NB4 (cell line): ENCODE measurements around the gene IQSEC3.
"Not testable (repeated sequence)": the region's sequence is repeated elsewhere in the genome, so short reads cannot be mapped to it uniquely, and the experiment has no call there.

ENCODE experiments used
- DNase-seq: peaks from one replicate; pipeline ENCODE4 v3.0.0; 2010; ENCODE audit warnings: low read depth
- H3K4me3 ChIP-seq: one replicate; pipeline ENCODE4 v1.5.1; 2011; ENCODE audit warnings: mild to moderate bottlenecking, low read depth, low read length, moderate library complexity
- CTCF ChIP-seq: IDR thresholded peaks from one replicate; pipeline ENCODE4 v1.5.1; 2012; ENCODE audit warnings: low read depth, low read length
- MAX ChIP-seq: IDR thresholded peaks from 2 replicates; pipeline ENCODE4 v1.6.1; 2011; ENCODE audit warnings: low read depth, low read length
- MYC ChIP-seq: IDR thresholded peaks from 2 replicates; pipeline ENCODE4 v1.6.1; 2011; ENCODE audit warnings: low read depth, low read length
- POLR2A ChIP-seq: IDR thresholded peaks from 2 replicates; pipeline ENCODE4 v1.6.1; 2011; ENCODE audit warnings: mild to moderate bottlenecking; ENCODE audit not compliant: insufficient read length; ENCODE audit errors: extremely low read depth

Gene IQSEC3

DNA sequence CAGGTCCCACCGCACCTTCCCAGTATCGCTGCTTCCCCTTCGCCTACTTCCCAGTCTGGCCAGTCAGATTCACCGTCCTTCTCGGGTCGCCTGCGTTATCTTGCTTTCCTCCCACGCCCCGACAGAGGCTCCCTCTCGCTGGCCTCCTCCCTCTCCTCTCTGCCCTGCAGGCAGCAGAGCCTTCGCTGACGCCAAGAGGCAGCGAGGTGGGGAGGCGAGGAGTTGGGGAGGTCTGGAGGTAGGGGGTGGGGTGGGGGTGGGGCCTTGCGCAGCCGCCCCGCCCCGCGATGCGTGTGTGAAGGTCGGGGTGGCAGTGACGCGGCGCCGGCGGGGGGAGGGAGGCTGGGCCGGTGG lies at the start of gene IQSEC3:
Gene IQSEC3, plus strand, starts transcription at position 340 of the 354 bp plus-strand sequence. CDS start 116 bp downstream, outside the sequence.
- not testable (repeated sequence) for DNase-seq, H3K4me3 ChIP-seq

GRCh38 chr12:17370-18340 lies 48.9 kb upstream of the IQSEC3 start:
- not testable (repeated sequence) for H3K4me3 ChIP-seq, DNase-seq

DNA sequence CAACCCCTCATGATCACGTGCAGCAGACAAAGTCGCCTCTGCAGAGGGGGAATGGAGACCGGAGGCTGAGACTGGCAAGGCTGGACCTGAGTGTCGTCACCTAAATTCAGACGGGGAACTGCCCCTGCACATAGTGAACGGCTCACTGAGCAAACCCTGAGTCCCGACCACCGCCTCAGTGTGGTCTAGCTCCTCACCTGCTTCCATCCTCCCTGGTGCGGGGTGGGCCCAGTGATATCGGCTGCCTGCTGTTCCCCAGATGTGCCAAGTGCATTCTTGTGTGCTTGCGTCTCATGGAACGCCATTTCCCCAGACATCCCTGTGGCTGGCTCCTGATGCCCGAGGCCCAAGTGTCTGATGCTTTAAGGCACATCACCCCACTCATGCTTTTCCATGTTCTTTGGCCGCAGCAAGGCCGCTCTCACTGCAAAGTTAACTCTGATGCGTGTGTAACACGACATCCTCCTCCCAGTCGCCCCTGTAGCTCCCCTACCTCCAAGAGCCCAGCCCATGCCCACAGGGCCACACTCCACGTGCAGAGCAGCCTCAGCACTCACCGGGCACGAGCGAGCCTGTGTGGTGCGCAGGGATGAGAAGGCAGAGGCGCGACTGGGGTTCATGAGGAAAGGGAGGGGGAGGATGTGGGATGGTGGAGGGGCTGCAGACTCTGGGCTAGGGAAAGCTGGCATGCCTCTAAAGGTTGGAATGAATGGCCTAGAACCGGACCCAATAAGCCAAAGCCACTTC lies 47.6 kb upstream of the IQSEC3 start:
- not testable (repeated sequence) for H3K4me3 ChIP-seq, DNase-seq

GRCh38 chr12:19906-20305 lies 46.7 kb upstream of the IQSEC3 start:
- H3K4me3 ChIP-seq, DNase-seq: not testable (repeated sequence)

GRCh38 chr12:20757-21156 lies 45.8 kb upstream of the IQSEC3 start:
- no peak overlapping the region for H3K4me3 ChIP-seq
- no peak for DNase-seq
- TF ChIP-seq MYC (no peak), CTCF (no peak), POLR2A (no peak), MAX (no peak)

- peak; percentile 47 for DNase-seq
- H3K4me3 ChIP-seq, result no peak overlapping the region
Observed at GRCh38 chr12:21301-22189, 45.0 kb upstream of the IQSEC3 start.

DNA sequence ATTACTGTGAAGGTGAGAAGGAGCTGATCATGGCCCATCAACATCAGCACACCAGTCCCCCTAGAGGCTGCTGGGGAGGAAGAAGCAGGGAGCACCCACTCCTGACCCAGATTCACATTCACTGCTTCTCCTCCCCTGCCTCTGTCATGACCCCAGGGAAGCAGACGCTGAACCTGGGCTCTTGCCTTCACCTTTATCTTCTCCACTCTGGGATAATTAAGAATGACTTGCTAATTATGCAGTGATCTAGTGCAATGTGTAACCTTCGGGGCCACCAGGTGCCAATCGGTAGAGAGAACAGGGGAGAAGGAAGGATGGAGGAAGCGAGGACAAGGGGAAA lies 44.4 kb upstream of the IQSEC3 start:
- no peak for DNase-seq
- no peak for TF ChIP-seq CTCF
- TF ChIP-seq POLR2A, result no peak

More at GRCh38 chr12:21301-22189, 45.0 kb upstream of the IQSEC3 start:
- no peak for TF ChIP-seq MYC
- TF ChIP-seq CTCF, result no peak
- no peak for TF ChIP-seq MAX
- no peak for TF ChIP-seq POLR2A

DNA sequence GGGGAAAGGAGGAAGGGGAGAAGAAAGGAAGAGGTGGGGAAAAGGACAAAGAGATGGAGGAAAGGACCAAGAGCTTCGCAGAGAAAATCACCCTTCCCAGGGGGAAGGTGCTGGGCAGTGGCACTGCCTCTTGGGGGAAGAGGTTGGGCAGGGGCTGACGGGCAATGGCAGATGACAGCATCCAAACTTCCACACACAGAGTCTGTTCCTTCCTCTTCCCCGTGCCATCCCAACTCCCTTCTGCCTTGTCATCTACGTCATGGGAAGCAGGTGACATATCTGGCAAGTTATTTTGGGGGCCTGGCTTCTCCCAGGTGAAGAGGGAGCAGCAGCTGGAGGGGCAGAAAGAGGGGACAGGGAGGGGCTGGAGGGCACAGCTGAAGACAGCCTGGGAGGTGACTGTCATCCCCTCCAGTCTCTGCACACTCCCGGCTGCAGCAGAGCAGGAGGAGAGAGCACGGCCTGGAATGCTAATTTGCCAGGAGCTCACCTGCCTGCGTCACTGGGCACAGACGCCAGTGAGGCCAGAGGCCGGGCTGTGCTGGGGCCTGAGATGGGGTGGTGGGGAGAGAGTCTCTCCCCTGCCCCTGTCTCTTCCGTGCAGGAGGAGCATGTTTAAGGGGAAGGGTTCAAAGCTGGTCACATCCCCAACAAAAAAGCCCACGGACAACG lies 43.9 kb upstream of the IQSEC3 start:
- no peak overlapping the region for H3K4me3 ChIP-seq
- TF ChIP-seq MYC, result no peak
- no peak for TF ChIP-seq CTCF
- TF ChIP-seq MAX, result no peak
- TF ChIP-seq POLR2A, result no peak
- no peak for DNase-seq

More for the DNA sequence above, 44.4 kb upstream of the IQSEC3 start:
- no peak overlapping the region for H3K4me3 ChIP-seq

GRCh38 chr12:27904-28303 lies 38.7 kb upstream of the IQSEC3 start:
- DNase-seq, H3K4me3 ChIP-seq: not testable (repeated sequence)

- not testable (repeated sequence) for DNase-seq, H3K4me3 ChIP-seq
Observed at GRCh38 chr12:38775-39174, 27.8 kb upstream of the IQSEC3 start.
